K562 (cell line): ENCODE results near the gene HSPA6. TPM values are rescaled to one million over a fixed set of nuclear protein-coding genes. Genes with fewer than 3 reads are reported as not detected.

Experiments
- BCL6 ChIP-seq: fragments of 250-450 bp; sonication (Bioruptor Pico); IDR thresholded peaks from 2 replicates; pipeline ENCODE4 v1.4.0; 2020
- CHD1 ChIP-seq: fragments of 200-600 bp; sonication (generic); IDR thresholded peaks from one replicate; pipeline ENCODE4 v1.6.1; 2012; ENCODE audit warnings: mild to moderate bottlenecking, moderate library complexity, low read length, inconsistent platforms
- EP400 ChIP-seq: fragments of 450-650 bp; IDR thresholded peaks from 2 replicates; pipeline ENCODE4 v1.6.1; 2017; ENCODE audit warnings: antibody characterized with exemption, mild to moderate bottlenecking, moderate library complexity
- EZH2 ChIP-seq: IDR thresholded peaks from 2 replicates; pipeline ENCODE4 v1.6.1; 2012; ENCODE audit warnings: low read depth, mild to moderate bottlenecking, inconsistent platforms, low read length, borderline replicate concordance
- FOXP4 ChIP-seq: sonication (generic); formaldehyde crosslinking; IDR thresholded peaks from 2 replicates; pipeline ENCODE4 v1.8.0; 2022; ENCODE audit warnings: mild to moderate bottlenecking, missing genetic modification reagents, borderline replicate concordance
- GABPB1 ChIP-seq: sonication (generic); formaldehyde crosslinking; IDR thresholded peaks from 2 replicates; pipeline ENCODE4 v1.8.0; 2022; ENCODE audit warnings: mild to moderate bottlenecking, missing genetic modification reagents
- JUNB ChIP-seq: fragments of 450-650 bp; formaldehyde crosslinking; conservative IDR thresholded peaks from 2 replicates; pipeline ENCODE4 v1.4.0; 2020; ENCODE audit warnings: mild to moderate bottlenecking
- KAT8 ChIP-seq: fragments of 450-650 bp; IDR thresholded peaks from 2 replicates; pipeline ENCODE4 v1.6.1; 2016; ENCODE audit warnings: low read depth, mild to moderate bottlenecking
- NFRKB ChIP-seq: fragments of 450-650 bp; IDR thresholded peaks from 2 replicates; pipeline ENCODE4 v1.6.1; 2016; ENCODE audit warnings: low read depth
- POLR2G ChIP-seq: fragments of 200-400 bp; formaldehyde crosslinking; IDR thresholded peaks from 2 replicates; pipeline ENCODE4 v1.6.1; 2017; ENCODE audit warnings: low read depth, mild to moderate bottlenecking, antibody characterized with exemption, low read length, moderate library complexity
- RAD21 ChIP-seq, 2 experiments: fragments of 250-450 bp in 1 of 2; fragments of 450-650 bp in 1 of 2; sonication (Bioruptor Pico) in 1 of 2; formaldehyde crosslinking in 1 of 2; IDR thresholded peaks in 1 of 2; conservative IDR thresholded peaks in 1 of 2; 2 replicates each; pipeline versions ENCODE4 v1.4.0 to v1.8.0; 2020 to 2022; ENCODE audit warnings: mild to moderate bottlenecking in 2 of 2, moderate library complexity in 1 of 2
- RBBP5 ChIP-seq: fragments of 200-600 bp; sonication (generic); IDR thresholded peaks from 2 replicates; pipeline ENCODE4 v1.6.1; 2012; ENCODE audit warnings: borderline replicate concordance, mild to moderate bottlenecking, low read length, control low read depth, inconsistent platforms; ENCODE audit not compliant: insufficient read depth, poor library complexity, severe bottlenecking
- STAG1 ChIP-seq: sonication (generic); formaldehyde crosslinking; IDR thresholded peaks from 2 replicates; pipeline ENCODE4 v1.5.0; 2020; ENCODE audit warnings: missing genetic modification reagents, borderline replicate concordance
- U2AF2 ChIP-seq: fragments of 200-400 bp; formaldehyde crosslinking; optimal IDR thresholded peaks from 2 replicates; pipeline ENCODE3; 2017; ENCODE audit warnings: low read depth, mild to moderate bottlenecking, low read length
- ZNF239 ChIP-seq: fragments of 250-450 bp; sonication (Bioruptor Pico); IDR thresholded peaks from 2 replicates; pipeline ENCODE4 v1.4.0; 2020; ENCODE audit warnings: mild to moderate bottlenecking
- ZNF280B ChIP-seq: fragments of 250-450 bp; sonication (Bioruptor Pico); IDR thresholded peaks from 2 replicates; pipeline ENCODE4 v1.5.1; 2021; ENCODE audit warnings: mild to moderate bottlenecking
- ZNF408 ChIP-seq: fragments of 250-450 bp; sonication (Bioruptor Pico); IDR thresholded peaks from 2 replicates; pipeline ENCODE4 v1.4.0; 2020; ENCODE audit warnings: low read depth, mild to moderate bottlenecking, moderate library complexity
- ZNF584 ChIP-seq: fragments of 200-800 bp; sonication (Bioruptor generic); IDR thresholded peaks from 2 replicates; pipeline ENCODE4 v1.6.1; 2016; ENCODE audit warnings: low read depth, mild to moderate bottlenecking, missing genetic modification characterization, missing compliant biosample characterization
- ZNF699 ChIP-seq: fragments of 250-450 bp; sonication (Bioruptor Pico); IDR thresholded peaks from 2 replicates; pipeline ENCODE4 v1.8.0; 2021; ENCODE audit warnings: mild to moderate bottlenecking, moderate library complexity; ENCODE audit not compliant: insufficient replicate concordance
- polyA plus RNA-seq, 8 experiments: library from polyadenylated mRNA; depleted of rRNA in 4 of 8; stranded (reverse) in 5 of 8; unstranded in 3 of 8; fragments of >200 nt; fragmentation: Nextera tagmentation in 2 of 8; fragmentation: Illumina TruSeq in 1 of 8; extraction: Ambion mirVana in 2 of 8; extraction: Trizol in 1 of 8; gene quantifications; 2 replicates each; pipeline versions ENCODE4 v1.2.1 to v1.2.3, GENCODE V29; 2011 to 2014; ENCODE audit warnings: inconsistent platforms in 1 of 8, missing spikeins in 1 of 8
- total RNA-seq, 7 experiments: library from RNA; depleted of rRNA in 6 of 7; stranded (reverse); fragments of >200 nt in 6 of 7; fragmentation: Illumina TruSeq in 2 of 7; extraction: Trizol in 2 of 7; gene quantifications; 2 replicates each; pipeline versions ENCODE4 v1.2.1 to v1.2.3, GENCODE V29; 2011 to 2021; ENCODE audit warnings: low replicate concordance in 1 of 7
- TF ChIP-seq, protein P1 (sequence below): fragments of 250-450 bp; sonication (Bioruptor Pico); IDR thresholded peaks from 2 replicates; pipeline ENCODE4 v1.4.0; 2020; ENCODE audit warnings: mild to moderate bottlenecking, moderate library complexity
- TF ChIP-seq, protein P2 (sequence below): fragments of 250-450 bp; sonication (Bioruptor Pico); IDR thresholded peaks from 2 replicates; pipeline ENCODE4 v1.8.0; 2022; ENCODE audit warnings: inconsistent platforms

HSPA6 gene
- total and polyA plus RNA-seq, 9 of the 15 experiments (the other 6 are each of a cell fraction or from before 2014, with no cell fraction given), result 0.15 to 10.0 (median 2.4) TPM

- TF ChIP-seq BCL6 (CRISPR knock-in tag) (no peak), CHD1 (peak; percentile 29), JUNB (CRISPR knock-in tag) (no peak), ZNF280B (CRISPR knock-in tag) (no peak), KAT8 (no peak), POLR2G (peak; percentile 14; the same call in 1 of the 2 replicates), ZNF239 (CRISPR knock-in tag) (no peak), ZNF584 (CRISPR knock-in tag) (no peak), RAD21 (CRISPR knock-in tag; conservative IDR thresholded peaks at IDR 0.05 in 1 of 2, IDR thresholded peaks at IDR 0.05 in 1 of 2) (no peak), NFRKB (0 out of 2 replicates have a peak, but pooled peaks have one; percentile 2), ZNF408 (CRISPR knock-in tag) (no peak), EZH2 (no peak), ZNF699 (CRISPR knock-in tag) (no peak), FOXP4 (CRISPR knock-in tag) (no peak), GABPB1 (CRISPR knock-in tag) (peak; percentile 14; the same call in 1 of the 2 replicates), EP400 (0 out of 2 replicates have a peak, but pooled peaks have one; percentile 3), RBBP5 (no peak), STAG1 (CRISPR knock-in tag) (no peak), U2AF2 (no peak)
- TF ChIP-seq, protein P1, sequence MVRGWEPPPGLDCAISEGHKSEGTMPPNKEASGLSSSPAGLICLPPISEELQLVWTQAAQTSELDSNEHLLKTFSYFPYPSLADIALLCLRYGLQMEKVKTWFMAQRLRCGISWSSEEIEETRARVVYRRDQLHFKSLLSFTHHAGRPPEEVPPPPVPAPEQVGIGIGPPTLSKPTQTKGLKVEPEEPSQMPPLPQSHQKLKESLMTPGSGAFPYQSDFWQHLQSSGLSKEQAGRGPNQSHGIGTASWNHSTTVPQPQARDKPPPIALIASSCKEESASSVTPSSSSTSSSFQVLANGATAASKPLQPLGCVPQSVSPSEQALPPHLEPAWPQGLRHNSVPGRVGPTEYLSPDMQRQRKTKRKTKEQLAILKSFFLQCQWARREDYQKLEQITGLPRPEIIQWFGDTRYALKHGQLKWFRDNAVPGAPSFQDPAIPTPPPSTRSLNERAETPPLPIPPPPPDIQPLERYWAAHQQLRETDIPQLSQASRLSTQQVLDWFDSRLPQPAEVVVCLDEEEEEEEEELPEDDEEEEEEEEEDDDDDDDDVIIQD (CRISPR knock-in tag), result no peak
- TF ChIP-seq, protein P2, sequence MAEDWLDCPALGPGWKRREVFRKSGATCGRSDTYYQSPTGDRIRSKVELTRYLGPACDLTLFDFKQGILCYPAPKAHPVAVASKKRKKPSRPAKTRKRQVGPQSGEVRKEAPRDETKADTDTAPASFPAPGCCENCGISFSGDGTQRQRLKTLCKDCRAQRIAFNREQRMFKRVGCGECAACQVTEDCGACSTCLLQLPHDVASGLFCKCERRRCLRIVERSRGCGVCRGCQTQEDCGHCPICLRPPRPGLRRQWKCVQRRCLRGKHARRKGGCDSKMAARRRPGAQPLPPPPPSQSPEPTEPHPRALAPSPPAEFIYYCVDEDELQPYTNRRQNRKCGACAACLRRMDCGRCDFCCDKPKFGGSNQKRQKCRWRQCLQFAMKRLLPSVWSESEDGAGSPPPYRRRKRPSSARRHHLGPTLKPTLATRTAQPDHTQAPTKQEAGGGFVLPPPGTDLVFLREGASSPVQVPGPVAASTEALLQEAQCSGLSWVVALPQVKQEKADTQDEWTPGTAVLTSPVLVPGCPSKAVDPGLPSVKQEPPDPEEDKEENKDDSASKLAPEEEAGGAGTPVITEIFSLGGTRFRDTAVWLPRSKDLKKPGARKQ (CRISPR knock-in tag), result no peak
Measured at GRCh38 chr1:161505686-161506085, 18.7 kb upstream of the HSPA6 start (continued).
